Erythroblast (primary cell): ENCODE data around the gene TNNT2.

Experiments
- GATA1 ChIP-seq: IDR thresholded peaks from 2 replicates; pipeline ENCODE4 v1.6.1; 2011; ENCODE audit warnings: low read depth, mild to moderate bottlenecking, control low read depth, low read length, moderate library complexity
- POLR2A ChIP-seq: IDR thresholded peaks from 2 replicates; pipeline ENCODE4 v1.6.1; 2011; ENCODE audit warnings: mild to moderate bottlenecking, low read length

DNA sequence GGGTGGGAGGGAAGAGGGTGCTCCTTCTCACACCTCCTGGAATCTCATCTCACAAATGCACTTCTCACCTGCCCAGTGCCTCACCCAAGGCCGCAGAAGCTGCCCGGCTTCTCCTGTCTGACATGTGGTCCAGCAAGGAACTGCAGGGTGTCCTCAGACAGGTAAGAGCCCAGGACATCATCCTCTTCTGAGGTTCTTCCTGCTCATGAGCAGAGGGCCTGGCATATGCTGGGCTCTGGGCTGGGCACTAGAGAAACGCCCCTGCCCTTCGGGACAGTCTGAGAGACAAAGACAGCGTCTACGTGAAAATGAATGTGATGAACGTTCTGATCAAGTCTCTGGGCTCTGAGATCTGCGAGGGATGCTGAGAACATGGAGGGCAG is 51.8 kb downstream of the TNNT2 start:
- no peak for TF ChIP-seq POLR2A
- no peak for TF ChIP-seq GATA1
